ENCODE data around the gene SAPCD2. TPM values are rescaled to one million over a fixed set of nuclear protein-coding genes. Genes with fewer than 3 reads are reported as not detected.

Gene SAPCD2
- polyA plus RNA-seq, 3 donors: 0.03 to 3.1 (median 1.7) TPM

- H3K27me3 ChIP-seq (ENCODE audit: control insufficient read depth in 2 of 2, insufficient read depth in 2 of 2, low read length in 2 of 2): peaks cover 10 to 27% of the 10 kb centered on the region in 2 donors
- 93% methylated on average over 11 of the region's 16 CpGs for WGBS (ENCODE audit: insufficient coverage)
- H3K27me3 Mint-ChIP-seq (ENCODE audit: low read depth in 3 of 3): peaks cover 43 to 61% (median 46%) of the 10 kb centered on the region in 3 donors
- peaks cover 0 to 10% of the 10 kb centered on the region in 2 donors for H3K4me1 ChIP-seq (ENCODE audit: control insufficient read depth in 1 of 2, insufficient read depth in 2 of 2, low read length in 2 of 2)
- no peak overlapping the region for H3K4me3 ChIP-seq (replicated peaks in 1 of 3; ENCODE audit: low read depth in 2 of 3, low read length in 3 of 3)
- no peak overlapping the region for H2AFZ ChIP-seq (ENCODE audit: insufficient read depth, low read depth, low read length, poor library complexity, severe bottlenecking)
- TF ChIP-seq, protein P1, sequence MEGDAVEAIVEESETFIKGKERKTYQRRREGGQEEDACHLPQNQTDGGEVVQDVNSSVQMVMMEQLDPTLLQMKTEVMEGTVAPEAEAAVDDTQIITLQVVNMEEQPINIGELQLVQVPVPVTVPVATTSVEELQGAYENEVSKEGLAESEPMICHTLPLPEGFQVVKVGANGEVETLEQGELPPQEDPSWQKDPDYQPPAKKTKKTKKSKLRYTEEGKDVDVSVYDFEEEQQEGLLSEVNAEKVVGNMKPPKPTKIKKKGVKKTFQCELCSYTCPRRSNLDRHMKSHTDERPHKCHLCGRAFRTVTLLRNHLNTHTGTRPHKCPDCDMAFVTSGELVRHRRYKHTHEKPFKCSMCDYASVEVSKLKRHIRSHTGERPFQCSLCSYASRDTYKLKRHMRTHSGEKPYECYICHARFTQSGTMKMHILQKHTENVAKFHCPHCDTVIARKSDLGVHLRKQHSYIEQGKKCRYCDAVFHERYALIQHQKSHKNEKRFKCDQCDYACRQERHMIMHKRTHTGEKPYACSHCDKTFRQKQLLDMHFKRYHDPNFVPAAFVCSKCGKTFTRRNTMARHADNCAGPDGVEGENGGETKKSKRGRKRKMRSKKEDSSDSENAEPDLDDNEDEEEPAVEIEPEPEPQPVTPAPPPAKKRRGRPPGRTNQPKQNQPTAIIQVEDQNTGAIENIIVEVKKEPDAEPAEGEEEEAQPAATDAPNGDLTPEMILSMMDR (IDR thresholded peaks at IDR 0.05): no peak
- no peaks in the 10 kb centered on the region for H3K79me2 ChIP-seq (ENCODE audit: insufficient read depth, low read length)
- H3K4me2 ChIP-seq (replicated peaks; ENCODE audit: extremely low read depth, low read length, poor library complexity, severe bottlenecking): no peak overlapping the region
- H3K27ac Mint-ChIP-seq: no peak overlapping the region
- no peak overlapping the region for H3K27ac ChIP-seq (ENCODE audit: low read depth in 1 of 2, low read length in 2 of 2)
- peaks cover 13% of the 10 kb centered on the region for H3K4me1 Mint-ChIP-seq
- H3K9me3 Mint-ChIP-seq: no peaks in the 10 kb centered on the region
- no peaks in the 10 kb centered on the region for H3K36me3 ChIP-seq (replicated peaks in 1 of 2; ENCODE audit: control insufficient read depth in 1 of 2, insufficient read depth in 2 of 2, low read length in 2 of 2)
- H3K4me3 Mint-ChIP-seq: no peak overlapping the region
- no peaks in the 10 kb centered on the region for H3K36me3 Mint-ChIP-seq
- peaks cover 0 to 5% of the 10 kb centered on the region in 2 donors for H3K9me3 ChIP-seq (replicated peaks in 1 of 2; ENCODE audit: control insufficient read depth in 1 of 2, insufficient read depth in 1 of 2, low read length in 2 of 2)
- H3K9ac ChIP-seq (ENCODE audit: insufficient read depth, low read length, poor library complexity, severe bottlenecking): no peak overlapping the region
- no peak for DNase-seq
- intact Hi-C loops (cut with micrococcal nuclease): no loop called here
- no peaks in the 10 kb centered on the region for H4K20me1 ChIP-seq (ENCODE audit: insufficient read depth, low read length)
Measured at GRCh38 chr9:137057545-137057944, 12.8 kb downstream of the SAPCD2 start.

DNA sequence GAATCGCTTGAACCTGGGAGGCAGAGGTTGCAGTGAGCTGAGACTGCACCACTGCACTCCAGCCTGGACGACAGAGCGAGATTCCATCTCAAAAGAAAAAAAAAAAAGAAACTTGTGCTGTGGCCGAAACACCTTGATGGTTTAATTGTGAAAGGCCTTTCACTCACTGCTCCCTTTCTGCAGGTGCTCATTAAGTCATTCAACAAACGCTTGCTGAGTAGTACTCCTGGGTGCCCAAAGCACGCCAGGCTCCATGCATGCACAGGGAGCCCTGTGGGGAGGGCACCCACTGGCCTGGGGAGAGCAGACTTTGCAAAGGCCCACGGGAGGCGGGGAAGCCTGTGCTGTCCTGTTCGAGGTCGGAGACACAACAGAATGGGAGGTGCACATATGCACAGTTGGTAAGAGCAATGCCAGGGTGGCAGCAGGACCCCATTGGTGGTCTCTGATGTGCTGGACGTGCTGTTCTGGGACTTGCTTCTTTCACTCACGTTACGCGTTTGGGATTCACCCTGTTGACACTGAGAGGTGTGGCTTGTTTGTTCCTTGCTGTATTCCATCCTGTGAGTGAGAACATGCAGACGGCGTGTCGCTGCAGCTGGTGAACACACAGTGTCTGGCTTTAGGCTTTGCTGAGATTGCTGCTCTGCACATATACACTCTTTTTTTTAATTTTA is 13.5 kb downstream of the SAPCD2 start:
- Mint-ChIP-seq H3K4me3 (peak overlapping the region in 1 of 2 donors; percentile 28), H3K36me3 (no peaks in the 10 kb centered on the region), H3K9me3 (no peaks in the 10 kb centered on the region), H3K27me3 (ENCODE audit: low read depth in 3 of 3) (peaks cover 48 to 64% (median 48%) of the 10 kb centered on the region in 3 donors), H3K4me1 (peaks cover 14% of the 10 kb centered on the region), H3K27ac (no peak overlapping the region)
- no peak overlapping the region for H3K9ac ChIP-seq (ENCODE audit: insufficient read depth, low read length, poor library complexity, severe bottlenecking)
- H3K36me3 ChIP-seq (replicated peaks in 1 of 2; ENCODE audit: control insufficient read depth in 1 of 2, insufficient read depth in 2 of 2, low read length in 2 of 2): no peaks in the 10 kb centered on the region
- H3K27me3 ChIP-seq (ENCODE audit: control insufficient read depth in 2 of 2, insufficient read depth in 2 of 2, low read length in 2 of 2): peaks cover 13 to 34% of the 10 kb centered on the region in 2 donors
- no peaks in the 10 kb centered on the region for H4K20me1 ChIP-seq (ENCODE audit: insufficient read depth, low read length)
- no peak overlapping the region for H2AFZ ChIP-seq (ENCODE audit: insufficient read depth, low read depth, low read length, poor library complexity, severe bottlenecking)
- no peak overlapping the region for H3K27ac ChIP-seq (ENCODE audit: low read depth in 1 of 2, low read length in 2 of 2)
- peaks cover 0 to 5% of the 10 kb centered on the region in 2 donors for H3K9me3 ChIP-seq (replicated peaks in 1 of 2; ENCODE audit: control insufficient read depth in 1 of 2, insufficient read depth in 1 of 2, low read length in 2 of 2)
- TF ChIP-seq, protein P1 (IDR thresholded peaks at IDR 0.05): no peak
- intact Hi-C loops (cut with micrococcal nuclease): no loop called here
- H3K4me3 ChIP-seq (replicated peaks in 1 of 3; ENCODE audit: low read depth in 2 of 3, low read length in 3 of 3): no peak overlapping the region
- WGBS (ENCODE audit: insufficient coverage): 93% methylated on average over 13 of the region's 17 CpGs
- H3K4me2 ChIP-seq (replicated peaks; ENCODE audit: extremely low read depth, low read length, poor library complexity, severe bottlenecking): no peak overlapping the region
- peaks cover 0 to 10% of the 10 kb centered on the region in 2 donors for H3K4me1 ChIP-seq (ENCODE audit: control insufficient read depth in 1 of 2, insufficient read depth in 2 of 2, low read length in 2 of 2)
- no peak for DNase-seq
- no peaks in the 10 kb centered on the region for H3K79me2 ChIP-seq (ENCODE audit: insufficient read depth, low read length)

All from CD14-positive monocyte (primary cell).